ENCODE data around the gene TMEM91. TPM values are rescaled to one million over a fixed set of nuclear protein-coding genes. Genes with fewer than 3 reads are reported as not detected.

TMEM91 gene
- total RNA-seq, 4 donors from 2014 or later: 5.0 to 14.9 (median 9.0) TPM

DNA sequence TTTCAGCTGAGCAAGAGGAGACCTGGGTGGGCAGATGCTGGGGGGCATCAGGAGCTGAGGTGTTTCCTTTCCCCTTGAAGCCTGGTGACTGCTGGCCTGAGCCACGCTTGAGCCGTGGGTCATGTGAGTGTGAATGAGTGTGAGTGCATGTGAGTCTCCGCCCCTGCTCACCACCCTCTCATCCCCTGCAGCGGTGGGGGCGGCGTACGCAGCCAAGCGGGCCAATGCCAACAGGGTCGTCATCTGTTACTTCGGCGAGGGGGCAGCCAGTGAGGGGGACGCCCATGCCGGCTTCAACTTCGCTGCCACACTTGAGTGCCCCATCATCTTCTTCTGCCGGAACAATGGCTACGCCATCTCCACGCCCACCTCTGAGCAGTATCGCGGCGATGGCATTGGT lies 45.6 kb downstream of the TMEM91 start:
- no peak for DNase-seq
- Histone ChIP-seq H3K4me1 (peaks cover 2 to 7% of the 10 kb centered on the region in 2 donors), H3K9me3 (no peaks in the 10 kb centered on the region), H3K27me3 (no peaks in the 10 kb centered on the region), H3K4me3 (replicated peaks in 1 of 3) (no peak overlapping the region), H3K27ac (no peak overlapping the region), H3K36me3 (peaks cover 42 to 55% of the 10 kb centered on the region in 2 donors)
- no peak for TF ChIP-seq POLR2A (IDR thresholded peaks at IDR 0.05)
- TF ChIP-seq, protein P1, sequence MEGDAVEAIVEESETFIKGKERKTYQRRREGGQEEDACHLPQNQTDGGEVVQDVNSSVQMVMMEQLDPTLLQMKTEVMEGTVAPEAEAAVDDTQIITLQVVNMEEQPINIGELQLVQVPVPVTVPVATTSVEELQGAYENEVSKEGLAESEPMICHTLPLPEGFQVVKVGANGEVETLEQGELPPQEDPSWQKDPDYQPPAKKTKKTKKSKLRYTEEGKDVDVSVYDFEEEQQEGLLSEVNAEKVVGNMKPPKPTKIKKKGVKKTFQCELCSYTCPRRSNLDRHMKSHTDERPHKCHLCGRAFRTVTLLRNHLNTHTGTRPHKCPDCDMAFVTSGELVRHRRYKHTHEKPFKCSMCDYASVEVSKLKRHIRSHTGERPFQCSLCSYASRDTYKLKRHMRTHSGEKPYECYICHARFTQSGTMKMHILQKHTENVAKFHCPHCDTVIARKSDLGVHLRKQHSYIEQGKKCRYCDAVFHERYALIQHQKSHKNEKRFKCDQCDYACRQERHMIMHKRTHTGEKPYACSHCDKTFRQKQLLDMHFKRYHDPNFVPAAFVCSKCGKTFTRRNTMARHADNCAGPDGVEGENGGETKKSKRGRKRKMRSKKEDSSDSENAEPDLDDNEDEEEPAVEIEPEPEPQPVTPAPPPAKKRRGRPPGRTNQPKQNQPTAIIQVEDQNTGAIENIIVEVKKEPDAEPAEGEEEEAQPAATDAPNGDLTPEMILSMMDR (IDR thresholded peaks at IDR 0.05): no peak
- intact Hi-C loops (cut with DNase I): no loop called here
- WGBS, 2 donors: 91 to 94% methylated on average over 18 to 20 of the region's 20 CpGs

DNA sequence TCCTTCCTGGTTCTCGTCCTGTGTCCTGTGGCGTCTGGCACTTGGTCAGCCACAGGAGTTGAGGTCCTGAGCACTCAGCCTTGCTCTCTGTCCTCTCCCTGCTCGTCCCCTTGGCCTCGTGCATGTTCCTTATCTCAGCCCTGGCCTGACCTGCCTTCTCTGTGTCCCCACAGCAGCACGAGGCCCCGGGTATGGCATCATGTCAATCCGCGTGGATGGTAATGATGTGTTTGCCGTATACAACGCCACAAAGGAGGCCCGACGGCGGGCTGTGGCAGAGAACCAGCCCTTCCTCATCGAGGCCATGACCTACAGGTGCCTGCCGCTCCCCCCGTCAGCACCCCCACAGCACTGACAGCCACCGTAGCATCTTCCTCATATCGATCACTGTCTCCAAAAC lies 46.1 kb downstream of the TMEM91 start:
- H3K4me1 ChIP-seq: peaks cover 5 to 12% of the 10 kb centered on the region in 2 donors
- no peaks in the 10 kb centered on the region for H3K27me3 ChIP-seq
- TF ChIP-seq, protein P1 (IDR thresholded peaks at IDR 0.05): no peak
- no peak for TF ChIP-seq POLR2A (IDR thresholded peaks at IDR 0.05)
- intact Hi-C loops (cut with DNase I): no loop called here
- WGBS, 2 donors: 87 to 88% methylated on average over 17 to 18 of the region's 18 CpGs
- H3K4me3 ChIP-seq (replicated peaks in 1 of 3): no peak overlapping the region
- no peak overlapping the region for H3K27ac ChIP-seq
- peaks cover 42 to 51% of the 10 kb centered on the region in 2 donors for H3K36me3 ChIP-seq
- H3K9me3 ChIP-seq: no peaks in the 10 kb centered on the region
- no peak for DNase-seq

DNA sequence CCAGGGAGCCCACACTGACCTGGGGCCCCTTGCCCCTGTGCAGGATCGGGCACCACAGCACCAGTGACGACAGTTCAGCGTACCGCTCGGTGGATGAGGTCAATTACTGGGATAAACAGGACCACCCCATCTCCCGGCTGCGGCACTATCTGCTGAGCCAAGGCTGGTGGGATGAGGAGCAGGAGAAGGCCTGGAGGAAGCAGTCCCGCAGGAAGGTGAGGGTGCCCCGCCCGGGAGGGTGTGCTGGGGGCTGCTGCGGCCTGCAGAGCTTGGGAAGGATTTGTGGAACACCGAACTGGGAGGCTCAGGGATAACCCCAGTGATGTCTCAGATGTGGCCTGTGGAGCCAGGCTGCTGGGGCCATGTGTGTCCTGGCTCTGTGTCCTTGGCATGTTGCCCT lies 46.6 kb downstream of the TMEM91 start:
- 94 to 95% methylated on average over 11 to 12 of the region's 12 CpGs for WGBS, 2 donors
- Histone ChIP-seq H3K9me3 (no peaks in the 10 kb centered on the region), H3K27me3 (no peaks in the 10 kb centered on the region), H3K36me3 (peaks cover 42 to 48% of the 10 kb centered on the region in 2 donors), H3K27ac (no peak overlapping the region), H3K4me1 (peaks cover 9 to 17% of the 10 kb centered on the region in 2 donors), H3K4me3 (replicated peaks in 1 of 3) (no peak overlapping the region)
- TF ChIP-seq, protein P1 (IDR thresholded peaks at IDR 0.05): no peak
- TF ChIP-seq POLR2A (IDR thresholded peaks at IDR 0.05): no peak
- intact Hi-C loops (cut with DNase I): no loop called here
- DNase-seq: no peak

DNA sequence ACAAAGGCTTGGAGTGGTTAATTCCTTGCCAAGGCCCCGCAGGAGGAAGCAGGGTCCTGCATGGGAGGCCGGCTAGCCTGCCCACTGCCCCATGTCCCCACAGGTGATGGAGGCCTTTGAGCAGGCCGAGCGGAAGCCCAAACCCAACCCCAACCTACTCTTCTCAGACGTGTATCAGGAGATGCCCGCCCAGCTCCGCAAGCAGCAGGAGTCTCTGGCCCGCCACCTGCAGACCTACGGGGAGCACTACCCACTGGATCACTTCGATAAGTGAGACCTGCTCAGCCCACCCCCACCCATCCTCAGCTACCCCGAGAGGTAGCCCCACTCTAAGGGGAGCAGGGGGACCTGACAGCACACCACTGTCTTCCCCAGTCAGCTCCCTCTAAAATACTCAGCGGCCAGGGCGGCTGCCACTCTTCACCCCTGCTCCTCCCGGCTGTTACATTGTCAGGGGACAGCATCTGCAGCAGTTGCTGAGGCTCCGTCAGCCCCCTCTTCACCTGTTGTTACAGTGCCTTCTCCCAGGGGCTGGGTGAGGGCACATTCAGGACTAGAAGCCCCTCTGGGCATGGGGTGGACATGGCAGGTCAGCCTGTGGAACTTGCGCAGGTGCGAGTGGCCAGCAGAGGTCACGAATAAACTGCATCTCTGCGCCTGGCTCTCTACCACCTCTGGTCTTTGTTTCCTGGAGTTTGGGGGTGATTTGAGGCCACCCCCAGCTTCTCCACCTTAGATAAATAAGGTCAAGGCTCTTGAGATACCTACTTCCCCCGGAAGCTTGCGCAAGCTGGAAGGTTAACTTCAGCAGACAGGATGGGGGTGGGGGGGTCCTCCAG lies 48.2 kb downstream of the TMEM91 start:
- intact Hi-C loops (cut with DNase I): no loop called here
- Histone ChIP-seq H3K9me3 (no peaks in the 10 kb centered on the region), H3K36me3 (peaks cover 35 to 38% of the 10 kb centered on the region in 2 donors), H3K4me1 (peaks cover 17 to 31% of the 10 kb centered on the region in 2 donors), H3K27ac (no peak overlapping the region), H3K27me3 (no peaks in the 10 kb centered on the region), H3K4me3 (replicated peaks in 1 of 3) (no peak overlapping the region)
- no peak for DNase-seq
- TF ChIP-seq POLR2A (IDR thresholded peaks at IDR 0.05): no peak
- TF ChIP-seq, protein P1 (IDR thresholded peaks at IDR 0.05): no peak
- WGBS, 2 donors: 88 to 90% methylated on average over 18 to 21 of the region's 21 CpGs
